ENCODE measurements around the gene TAS2R31.
"Not testable (repeated sequence)": the region's sequence is repeated elsewhere in the genome, so short reads cannot be mapped to it uniquely, and the experiment has no call there.

Gene TAS2R31

GRCh38 chr12:11031307-11031706, at the start of gene TAS2R31:
Gene TAS2R31, minus strand, starts transcription at chr12:11031407. Its CDS starts 72 bp downstream, at chr12:11031335.
- no peak for DNase-seq

GRCh38 chr12:11078246-11078645, 47.0 kb upstream of the TAS2R31 start:
- DNase-seq: no peak

GRCh38 chr12:11075642-11076041, 44.4 kb upstream of the TAS2R31 start:
- DNase-seq: no peak

GRCh38 chr12:11071414-11071813, 40.2 kb upstream of the TAS2R31 start:
- DNase-seq: no peak

GRCh38 chr12:11070999-11071398, 39.8 kb upstream of the TAS2R31 start:
- no peak for DNase-seq

- DNase-seq: no peak
Measured at GRCh38 chr12:11069854-11070365, 38.7 kb upstream of the TAS2R31 start.

GRCh38 chr12:11067514-11067913, 36.3 kb upstream of the TAS2R31 start:
- DNase-seq: no peak

GRCh38 chr12:11062194-11062593, 31.0 kb upstream of the TAS2R31 start, which contains the start of gene TAS2R46:
Gene TAS2R46, minus strand, starts transcription at chr12:11062294. Its CDS starts 0 bp downstream, at chr12:11062294.
- not testable (repeated sequence) for DNase-seq

- DNase-seq: no peak
Measured at GRCh38 chr12:11059784-11060183, 28.6 kb upstream of the TAS2R31 start.

- DNase-seq: no peak
Measured at GRCh38 chr12:11059041-11059440, 27.8 kb upstream of the TAS2R31 start.

- no peak for DNase-seq
Measured at GRCh38 chr12:11055306-11055705, 24.1 kb upstream of the TAS2R31 start.

- not testable (repeated sequence) for DNase-seq
Measured at GRCh38 chr12:11049806-11050531, 18.8 kb upstream of the TAS2R31 start.

- not testable (repeated sequence) for DNase-seq
Measured at GRCh38 chr12:11041366-11041765, 10.2 kb upstream of the TAS2R31 start.

- no peak for DNase-seq
Measured at GRCh38 chr12:11040162-11040561, 9.0 kb upstream of the TAS2R31 start.

GRCh38 chr12:11039171-11039570, 8.0 kb upstream of the TAS2R31 start:
- DNase-seq: no peak

GRCh38 chr12:11033959-11034358, 2.8 kb upstream of the TAS2R31 start:
- not testable (repeated sequence) for DNase-seq

- DNase-seq: no peak
Measured at GRCh38 chr12:11026118-11026517, 5.1 kb downstream of the TAS2R31 start.

GRCh38 chr12:11023387-11023786, 7.8 kb downstream of the TAS2R31 start:
- no peak for DNase-seq

- DNase-seq: no peak
Measured at GRCh38 chr12:11022520-11022919, 8.7 kb downstream of the TAS2R31 start, which contains the start of gene TAS2R19. Gene TAS2R19, minus strand, starts transcription at chr12:11022620. Its CDS starts 49 bp downstream, at chr12:11022571.

- DNase-seq: no peak
Measured at GRCh38 chr12:11016937-11017336, 14.3 kb downstream of the TAS2R31 start.

- DNase-seq: no peak
Measured at GRCh38 chr12:11015775-11016430, 15.3 kb downstream of the TAS2R31 start.

- DNase-seq: no peak
Measured at GRCh38 chr12:11014234-11014633, 17.0 kb downstream of the TAS2R31 start.

- no peak for DNase-seq
Measured at GRCh38 chr12:11007608-11008007, 23.6 kb downstream of the TAS2R31 start.

- DNase-seq: no peak
Measured at GRCh38 chr12:10998204-10998603, 33.0 kb downstream of the TAS2R31 start, which contains the start of gene TAS2R20. Gene TAS2R20, minus strand, starts transcription at chr12:10998304. Its CDS starts 429 bp downstream, at chr12:10997875.
